ENCODE results near the gene PPP2R3B. TPM values are rescaled to one million over a fixed set of nuclear protein-coding genes. Genes with fewer than 3 reads are reported as not detected.

PPP2R3B gene
- total RNA-seq, 1 donor from 2014 or later, result 36.1 TPM

- Mint-ChIP-seq H3K36me3 (ENCODE audit: unreplicated experiment) (peaks cover 6% of the 10 kb centered on the region), H3K4me1 (ENCODE audit: low read depth, unreplicated experiment) (no peaks in the 10 kb centered on the region), H3K9me3 (ENCODE audit: unreplicated experiment) (peaks cover 4% of the 10 kb centered on the region), H3K4me3 (ENCODE audit: unreplicated experiment) (no peak overlapping the region), H3K27me3 (ENCODE audit: unreplicated experiment) (peaks cover 5% of the 10 kb centered on the region), H3K27ac (ENCODE audit: unreplicated experiment) (no peak overlapping the region)
- TF ChIP-seq CTCF (IDR thresholded peaks at IDR 0.05; ENCODE audit: partially characterized antibody, unreplicated experiment), result no peak
- no peak for DNase-seq
Measured at GRCh38 chrX:291411-291901, 95.3 kb downstream of the PPP2R3B start.

GRCh38 chrX:290476-291166 lies 96.1 kb downstream of the PPP2R3B start:
- no peak overlapping the region for H3K27ac Mint-ChIP-seq (ENCODE audit: unreplicated experiment)
- peaks cover 6% of the 10 kb centered on the region for H3K36me3 Mint-ChIP-seq (ENCODE audit: unreplicated experiment)
- no peak for DNase-seq
- no peak overlapping the region for H3K4me3 Mint-ChIP-seq (ENCODE audit: unreplicated experiment)
- H3K4me1 Mint-ChIP-seq (ENCODE audit: low read depth, unreplicated experiment), result no peaks in the 10 kb centered on the region
- peaks cover 5% of the 10 kb centered on the region for H3K27me3 Mint-ChIP-seq (ENCODE audit: unreplicated experiment)
- TF ChIP-seq CTCF (IDR thresholded peaks at IDR 0.05; ENCODE audit: partially characterized antibody, unreplicated experiment), result no peak
- peaks cover 4% of the 10 kb centered on the region for H3K9me3 Mint-ChIP-seq (ENCODE audit: unreplicated experiment)

- no peak for TF ChIP-seq CTCF (IDR thresholded peaks at IDR 0.05; ENCODE audit: partially characterized antibody, unreplicated experiment)
- DNase-seq, result no peak
- Mint-ChIP-seq H3K4me3 (ENCODE audit: unreplicated experiment) (no peak overlapping the region), H3K27ac (ENCODE audit: unreplicated experiment) (no peak overlapping the region), H3K36me3 (ENCODE audit: unreplicated experiment) (peaks cover 4% of the 10 kb centered on the region), H3K9me3 (ENCODE audit: unreplicated experiment) (peaks cover 8% of the 10 kb centered on the region), H3K4me1 (ENCODE audit: low read depth, unreplicated experiment) (no peaks in the 10 kb centered on the region), H3K27me3 (ENCODE audit: unreplicated experiment) (peaks cover 3% of the 10 kb centered on the region)
Measured at GRCh38 chrX:288561-288991, 98.1 kb downstream of the PPP2R3B start.

GRCh38 chrX:287670-288069 lies 99.0 kb downstream of the PPP2R3B start:
- no peaks in the 10 kb centered on the region for H3K36me3 Mint-ChIP-seq (ENCODE audit: unreplicated experiment)
- no peak overlapping the region for H3K4me3 Mint-ChIP-seq (ENCODE audit: unreplicated experiment)
- H3K27ac Mint-ChIP-seq (ENCODE audit: unreplicated experiment), result no peak overlapping the region
- peaks cover 5% of the 10 kb centered on the region for H3K9me3 Mint-ChIP-seq (ENCODE audit: unreplicated experiment)
- TF ChIP-seq CTCF (IDR thresholded peaks at IDR 0.05; ENCODE audit: partially characterized antibody, unreplicated experiment), result no peak
- H3K4me1 Mint-ChIP-seq (ENCODE audit: low read depth, unreplicated experiment), result no peaks in the 10 kb centered on the region
- no peak for DNase-seq
- no peaks in the 10 kb centered on the region for H3K27me3 Mint-ChIP-seq (ENCODE audit: unreplicated experiment)

- no peak for DNase-seq
- H3K27me3 Mint-ChIP-seq (ENCODE audit: unreplicated experiment), result no peaks in the 10 kb centered on the region
- no peak for TF ChIP-seq CTCF (IDR thresholded peaks at IDR 0.05; ENCODE audit: partially characterized antibody, unreplicated experiment)
- H3K4me3 Mint-ChIP-seq (ENCODE audit: unreplicated experiment), result no peak overlapping the region
- H3K27ac Mint-ChIP-seq (ENCODE audit: unreplicated experiment), result no peak overlapping the region
- no peaks in the 10 kb centered on the region for H3K4me1 Mint-ChIP-seq (ENCODE audit: low read depth, unreplicated experiment)
- H3K36me3 Mint-ChIP-seq (ENCODE audit: unreplicated experiment), result no peaks in the 10 kb centered on the region
- H3K9me3 Mint-ChIP-seq (ENCODE audit: unreplicated experiment), result peaks cover 5% of the 10 kb centered on the region
Measured at GRCh38 chrX:285076-285677, 101.5 kb downstream of the PPP2R3B start.
